NB4 (cell line): ENCODE data around the gene RASSF7.

Experiments
- CTCF ChIP-seq: IDR thresholded peaks from one replicate; pipeline ENCODE4 v1.5.1; 2012; ENCODE audit warnings: low read depth, low read length
- POLR2A ChIP-seq: IDR thresholded peaks from 2 replicates; pipeline ENCODE4 v1.6.1; 2011; ENCODE audit warnings: mild to moderate bottlenecking; ENCODE audit not compliant: insufficient read length; ENCODE audit errors: extremely low read depth

GRCh38 chr11:562046-562645 lies 1.4 kb downstream of the RASSF7 start:
- TF ChIP-seq CTCF (no peak), POLR2A (no peak)
